K562 (cell line): ENCODE measurements around the gene TMEFF2. TPM values are rescaled to one million over a fixed set of nuclear protein-coding genes. Genes with fewer than 3 reads are reported as not detected.

Experiments used
- ATAC-seq: fragments of 200-7000 bp; cut with Tn5 transposase; 3 replicates; pipeline ENCODE4 v1.9.1; 2020; ENCODE audit warnings: moderate library complexity
- BruUV-seq: library from RNA; stranded (reverse); fragments of 400-500 nt; replicated peaks from 2 replicates; lab custom pipeline; 2021; lab: Mats Ljungman, UMichigan
- CTCF ChIA-PET: fragments of 300-600 bp; formaldehyde crosslinking; extraction: SDS; loops from one replicate; lab custom pipeline; 2021; ENCODE audit warnings: low intra/inter-chr PET ratio; lab: Yijun Ruan, JAX
- POLR2A ChIA-PET: fragments of 300-600, 350-650 bp; sonication (Branson Sonifier 250); formaldehyde crosslinking; extraction: SDS; loops from one replicate; lab custom pipeline; 2021; ENCODE audit warnings: antibody characterized with exemption, inconsistent platforms; lab: Yijun Ruan, JAX
- DNase-seq, 4 experiments: peaks; one replicate each; pipeline versions ENCODE4 v3.0.0 to v3.0.0-alpha.2; 2011 to 2018; ENCODE audit warnings: low spot score in 3 of 4, mixed read lengths in 3 of 4; ENCODE audit errors: extremely low read depth in 1 of 4
- FAIRE-seq: peaks from 2 replicates; lab custom pipeline; 2011; peaks lifted over from hg19 to GRCh38; lab: Jason Lieb, UNC
- H2AFZ ChIP-seq: 2 replicates; pipeline ENCODE4 v1.6.0; 2011; ENCODE audit warnings: low read depth, low read length, control low read depth, inconsistent platforms
- H3K27ac ChIP-seq: fragments of 200-600 bp; 3 replicates; pipeline ENCODE4 v1.8.0; 2011; ENCODE audit warnings: low read depth, mild to moderate bottlenecking, control low read depth, inconsistent platforms, low read length, moderate library complexity, mixed read lengths; ENCODE audit errors: extremely low read depth
- H3K27me3 ChIP-seq, 2 experiments: fragments of 300-600 bp in 1 of 2; 2 replicates in 1 of 2; 3 replicates in 1 of 2; pipeline versions ENCODE4 v1.6.0 to v1.8.0; 2011; ENCODE audit warnings: inconsistent platforms in 2 of 2, low read length in 2 of 2, mild to moderate bottlenecking in 1 of 2, mixed read lengths in 1 of 2, moderate library complexity in 1 of 2; ENCODE audit not compliant: control insufficient read depth in 2 of 2, insufficient read depth in 2 of 2
- H3K36me3 ChIP-seq: fragments of 300-600 bp; 3 replicates; pipeline ENCODE4 v1.8.0; 2011; ENCODE audit warnings: mild to moderate bottlenecking, low read length, inconsistent platforms; ENCODE audit not compliant: control insufficient read depth, insufficient read depth
- H3K4me1 ChIP-seq, 2 experiments: fragments of 200-600 bp in 1 of 2; replicated peaks in 1 of 2; 2 replicates in 1 of 2; 3 replicates in 1 of 2; pipeline versions ENCODE4 v1.5.1 to v1.8.0; 2011; ENCODE audit warnings: inconsistent platforms in 2 of 2, low read length in 2 of 2, mild to moderate bottlenecking in 1 of 2, mixed read lengths in 1 of 2, moderate library complexity in 1 of 2; ENCODE audit not compliant: control insufficient read depth in 2 of 2, insufficient read depth in 2 of 2
- H3K4me2 ChIP-seq: 2 replicates; pipeline ENCODE4 v1.6.1; 2011; ENCODE audit warnings: low read length, control low read depth, inconsistent platforms, mixed read lengths; ENCODE audit not compliant: insufficient read depth
- H3K4me3 ChIP-seq: fragments of 200-600 bp; sonication (generic), shearing (Covaris generic); 2 replicates; pipeline ENCODE4 v1.5.1; 2016; ENCODE audit warnings: control low read depth, inconsistent platforms
- H3K79me2 ChIP-seq: fragments of 200-600 bp; 3 replicates; pipeline ENCODE4 v1.8.0; 2011; ENCODE audit warnings: low read length, inconsistent platforms; ENCODE audit not compliant: control insufficient read depth, insufficient read depth
- H3K9ac ChIP-seq, 2 experiments: 2 replicates each; pipeline versions ENCODE4 v1.6.0 to v1.6.1; 2011; ENCODE audit warnings: low read depth in 2 of 2, low read length in 2 of 2, control low read depth in 1 of 2, inconsistent platforms in 1 of 2, mild to moderate bottlenecking in 1 of 2, mixed read lengths in 1 of 2; ENCODE audit not compliant: insufficient read depth in 1 of 2
- H3K9me1 ChIP-seq: one replicate; pipeline ENCODE4 v1.6.0; 2011; ENCODE audit warnings: inconsistent platforms, mild to moderate bottlenecking, low read length, moderate library complexity; ENCODE audit not compliant: control insufficient read depth, insufficient read depth
- H3K9me3 ChIP-seq: replicated peaks from 2 replicates; pipeline ENCODE4 v1.5.1; 2011; ENCODE audit warnings: low read depth, low read length, inconsistent platforms; ENCODE audit not compliant: control insufficient read depth, insufficient read depth
- H4K20me1 ChIP-seq: replicated peaks from 2 replicates; pipeline ENCODE4 v1.6.1; 2011; ENCODE audit warnings: low read length, inconsistent platforms, mixed read lengths; ENCODE audit not compliant: control insufficient read depth, insufficient read depth
- CBFA2T3 ChIP-seq: fragments of 450-650 bp; IDR thresholded peaks from 2 replicates; pipeline ENCODE4 v1.6.1; 2017
- CBX3 ChIP-seq, 2 experiments: IDR thresholded peaks; 1 replicate in 1 of 2; 2 replicates in 1 of 2; pipeline ENCODE4 v1.6.1; 2012; ENCODE audit warnings: inconsistent platforms in 2 of 2, low read length in 2 of 2, borderline replicate concordance in 1 of 2, control low read depth in 1 of 2
- CC2D1A ChIP-seq: fragments of 450-650 bp; IDR thresholded peaks from 2 replicates; pipeline ENCODE4 v1.6.1; 2017; ENCODE audit warnings: mild to moderate bottlenecking
- DPF2 ChIP-seq: fragments of 450-650 bp; IDR thresholded peaks from 2 replicates; pipeline ENCODE4 v1.6.1; 2016
- EP300 ChIP-seq: IDR thresholded peaks from 2 replicates; pipeline ENCODE4 v1.6.1; 2012; ENCODE audit warnings: low read length, improper control_type of control experiment
- FOSL1 ChIP-seq: fragments of 200-800 bp; sonication (Bioruptor generic); conservative IDR thresholded peaks from 2 replicates; pipeline ENCODE4 v1.6.1; 2016; ENCODE audit warnings: missing genetic modification characterization, missing compliant biosample characterization
- FOXM1 ChIP-seq, 2 experiments: fragments of 450-650 bp in 1 of 2; sonication (generic) in 1 of 2; formaldehyde crosslinking in 1 of 2; IDR thresholded peaks; 2 replicates each; pipeline versions ENCODE4 v1.6.1 to v1.9.0; 2017 to 2022; ENCODE audit warnings: low read depth in 2 of 2, mild to moderate bottlenecking in 2 of 2, missing genetic modification reagents in 1 of 2, moderate library complexity in 1 of 2
- GATA2 ChIP-seq: sonication (generic); formaldehyde crosslinking; IDR thresholded peaks from 2 replicates; pipeline ENCODE4 v1.4.0; 2020; ENCODE audit warnings: mild to moderate bottlenecking, missing genetic modification reagents
- HMGN3 ChIP-seq: IDR thresholded peaks from 2 replicates; pipeline ENCODE4 v1.6.1; 2011; ENCODE audit warnings: borderline replicate concordance, low read depth, mild to moderate bottlenecking, mixed read lengths, low read length; ENCODE audit not compliant: insufficient read length; ENCODE audit errors: extremely low read depth
- MBD2 ChIP-seq: sonication (generic); IDR thresholded peaks from 2 replicates; pipeline ENCODE4 v1.6.1; 2016; ENCODE audit warnings: low read depth, borderline replicate concordance
- MEIS2 ChIP-seq: fragments of 450-650 bp; IDR thresholded peaks from 2 replicates; pipeline ENCODE4 v1.6.1; 2014; ENCODE audit warnings: mild to moderate bottlenecking; ENCODE audit not compliant: partially characterized antibody
- PKNOX1 ChIP-seq: fragments of 450-650 bp; IDR thresholded peaks from 2 replicates; pipeline ENCODE4 v1.6.1; 2016
- PML ChIP-seq: IDR thresholded peaks from 2 replicates; pipeline ENCODE4 v1.6.1; 2012; ENCODE audit warnings: low read length, inconsistent platforms
- POLR2H ChIP-seq: IDR thresholded peaks from 2 replicates; pipeline ENCODE4 v1.6.1; 2016; ENCODE audit warnings: missing genetic modification characterization, low read depth, mild to moderate bottlenecking, control low read depth, missing compliant biosample characterization, moderate library complexity
- SMARCA4 ChIP-seq: fragments of 450-650 bp; IDR thresholded peaks from 2 replicates; pipeline ENCODE4 v1.6.1; 2016
- SMARCA5 ChIP-seq: fragments of 450-650 bp; IDR thresholded peaks from 2 replicates; pipeline ENCODE4 v1.6.1; 2016
- STAT5A ChIP-seq: IDR thresholded peaks from 2 replicates; pipeline ENCODE4 v1.6.1; 2012; ENCODE audit warnings: low read length, inconsistent platforms, borderline replicate concordance
- TAL1 ChIP-seq: fragments of 450-650 bp; IDR thresholded peaks from 2 replicates; pipeline ENCODE4 v1.6.1; 2016; ENCODE audit warnings: mild to moderate bottlenecking
- TRIM24 ChIP-seq, 2 experiments: fragments of 450-650 bp; IDR thresholded peaks; 2 replicates each; pipeline ENCODE4 v1.6.1; 2016
- ZFPM2 ChIP-seq: fragments of 250-450 bp; sonication (Bioruptor Pico); IDR thresholded peaks from 2 replicates; pipeline ENCODE4 v1.5.1; 2022; ENCODE audit warnings: mild to moderate bottlenecking
- ZNF592 ChIP-seq: fragments of 450-650 bp; IDR thresholded peaks from 2 replicates; pipeline ENCODE4 v1.6.1; 2017; ENCODE audit warnings: antibody characterized with exemption, mild to moderate bottlenecking
- WGBS: fragments of 100-300 bp; shearing (Covaris generic); methylation state at CpG from one replicate; pipeline ENCODE4 v1.1.6; 2016; ENCODE audit warnings: low coverage, mixed read lengths; ENCODE audit not compliant: insufficient coverage; ENCODE audit errors: missing lambda C conversion rate; 5-methylcytosine and 5-hydroxymethylcytosine counted together
- in situ Hi-C: fragments of 300-500 bp; cut with MboI; formaldehyde crosslinking; loops from 4 replicates; pipeline ENCODE4 v1.15.0; 2018; ENCODE audit warnings: inconsistent platforms, mixed read lengths
- intact Hi-C: fragments of 100-400 bp; cut with micrococcal nuclease; formaldehyde crosslinking; loops from 2 replicates; pipeline ENCODE4 v1.14.2; 2022
- polyA plus RNA-seq, 8 experiments: library from polyadenylated mRNA; depleted of rRNA in 4 of 8; stranded (reverse) in 5 of 8; unstranded in 3 of 8; fragments of >200 nt; fragmentation: Nextera tagmentation in 2 of 8; fragmentation: Illumina TruSeq in 1 of 8; extraction: Ambion mirVana in 2 of 8; extraction: Trizol in 1 of 8; gene quantifications; 2 replicates each; pipeline versions ENCODE4 v1.2.1 to v1.2.3, GENCODE V29; 2011 to 2014; ENCODE audit warnings: inconsistent platforms in 1 of 8, missing spikeins in 1 of 8
- total RNA-seq, 7 experiments: library from RNA; depleted of rRNA in 6 of 7; stranded (reverse); fragments of >200 nt in 6 of 7; fragmentation: Illumina TruSeq in 2 of 7; extraction: Trizol in 2 of 7; gene quantifications; 2 replicates each; pipeline versions ENCODE4 v1.2.1 to v1.2.3, GENCODE V29; 2011 to 2021; ENCODE audit warnings: low replicate concordance in 1 of 7

Gene TMEFF2
- total and polyA plus RNA-seq, 9 of the 15 experiments (the other 6 are each of a cell fraction or from before 2014, with no cell fraction given) = 1.4 TPM; not detected in 8

GRCh38 chr2:192139813-192140212 lies 54.9 kb downstream of the TMEFF2 start:
- H3K4me1 ChIP-seq = peaks cover 0 to 12% of the 10 kb centered on the region in 2 experiments; a peak in 2 of 5 replicates
- H3K9ac ChIP-seq = no peak overlapping the region
- no peaks in the 10 kb centered on the region for H3K36me3 ChIP-seq
- ATAC-seq (peak; percentile 57), DNase-seq (peak in 2 of 4 experiments; percentile 4 to 62), FAIRE-seq (no peak)
- H3K27ac ChIP-seq = peak overlapping the region; percentile 46; the same call in 1 of the 3 replicates
- no peaks in the 10 kb centered on the region for H3K9me1 ChIP-seq
- H3K4me3 ChIP-seq = no peak overlapping the region
- ChIA-PET CTCF (no interaction called here), POLR2A (interaction anchor here (1.7 kb wide), 1 partner anchor 9 kb away, joined by 5 read pairs; no protein-coding TSS in a partner anchor)
- no TSS peak for BruUV-seq
- H3K27me3 ChIP-seq = no peaks in the 10 kb centered on the region
- intact Hi-C loops (no loop called here), in situ Hi-C loops (no loop called here)
- H3K9me3 ChIP-seq = peaks cover 5% of the 10 kb centered on the region; the same call in 1 of the 2 replicates
- no peaks in the 10 kb centered on the region for H3K79me2 ChIP-seq
- no peaks in the 10 kb centered on the region for H4K20me1 ChIP-seq
- no peak overlapping the region for H3K4me2 ChIP-seq
- 0% methylated on average over 1 of the region's 1 CpG for WGBS
- no peak overlapping the region for H2AFZ ChIP-seq
- TF ChIP-seq TAL1 = peak; percentile 76
- TF ChIP-seq TRIM24 (IDR thresholded peaks at IDR 0.05) = peak; percentile 37 to 48; a peak in 2 of 4 replicates
- peak; percentile 69; the same call in 1 of the 2 replicates for TF ChIP-seq SMARCA4
- TF ChIP-seq CC2D1A = 0 out of 2 replicates have a peak, but pooled peaks have one; percentile 39
- peak in 1 of 2 experiments; percentile 78; a peak in 1 of 3 replicates for TF ChIP-seq CBX3 (IDR thresholded peaks at IDR 0.05; ENCODE audit: borderline replicate concordance in 1 of 2, low read length in 2 of 2)
- peak; percentile 48; the same call in 1 of the 2 replicates for TF ChIP-seq FOXM1 (IDR thresholded peaks at IDR 0.05; ENCODE audit: low read depth)
- TF ChIP-seq FOXM1 (CRISPR knock-in tag; IDR thresholded peaks at IDR 0.05; ENCODE audit: low read depth) = no peak
- peak; percentile 30; the same call in 1 of the 2 replicates for TF ChIP-seq PKNOX1
- no peak for TF ChIP-seq SMARCA5
- TF ChIP-seq CBFA2T3 = peak; percentile 84
- peak; percentile 72 for TF ChIP-seq DPF2
- TF ChIP-seq MEIS2 = peak; percentile 84
- TF ChIP-seq MBD2 = no peak
- TF ChIP-seq STAT5A = peak; percentile 28; the same call in 1 of the 2 replicates
- TF ChIP-seq PML = 0 out of 2 replicates have a peak, but pooled peaks have one; percentile 28
- no peak for TF ChIP-seq HMGN3
- TF ChIP-seq ZFPM2 (CRISPR knock-in tag) = no peak
- 0 out of 2 replicates have a peak, but pooled peaks have one; percentile 25 for TF ChIP-seq GATA2 (CRISPR knock-in tag)
- peak; percentile 51; the same call in 1 of the 2 replicates for TF ChIP-seq EP300
- no peak for TF ChIP-seq POLR2H (tag)
- TF ChIP-seq FOSL1 (tag) = peak; percentile 50; the same call in 1 of the 2 replicates
- TF ChIP-seq ZNF592 = no peak
